Endodermal cell (in vitro differentiated cells): ENCODE results near the gene CBR3. TPM values are rescaled to one million over a fixed set of nuclear protein-coding genes. Genes with fewer than 3 reads are reported as not detected.
"Not testable (repeated sequence)": the region's sequence is repeated elsewhere in the genome, so short reads cannot be mapped to it uniquely, and the experiment has no call there.

Experiments
- DNase-seq: peaks from one replicate; pipeline ENCODE4 v3.0.0-alpha.2; 2017
- H3K27ac ChIP-seq: 2 replicates; pipeline ENCODE4 v1.5.1; 2013; ENCODE audit warnings: mild to moderate bottlenecking, low read depth, low read length, moderate library complexity
- H3K27me3 ChIP-seq: 2 replicates; pipeline ENCODE4 v1.6.1; 2013; ENCODE audit warnings: mild to moderate bottlenecking, low read length, moderate library complexity; ENCODE audit not compliant: insufficient read depth, control insufficient read depth, poor library complexity, severe bottlenecking
- H3K36me3 ChIP-seq: 2 replicates; pipeline ENCODE4 v1.7.0; 2013; ENCODE audit warnings: mild to moderate bottlenecking, low read length, moderate library complexity; ENCODE audit not compliant: control insufficient read depth, insufficient read depth
- H3K4me1 ChIP-seq: one replicate; pipeline ENCODE4 v1.7.0; 2013; ENCODE audit warnings: low read length; ENCODE audit not compliant: control insufficient read depth, insufficient read depth
- H3K4me3 ChIP-seq: 2 replicates; pipeline ENCODE4 v1.5.1; 2013; ENCODE audit warnings: mild to moderate bottlenecking, low read length, moderate library complexity
- H3K9ac ChIP-seq: 2 replicates; pipeline ENCODE4 v1.6.1; 2013; ENCODE audit warnings: mild to moderate bottlenecking, low read length, moderate library complexity; ENCODE audit not compliant: poor library complexity, severe bottlenecking; ENCODE audit errors: extremely low read depth
- H3K9me3 ChIP-seq: 2 replicates; pipeline ENCODE4 v1.6.1; 2013; ENCODE audit warnings: mild to moderate bottlenecking, low read length, moderate library complexity; ENCODE audit not compliant: control insufficient read depth
- H3K27ac Mint-ChIP-seq: 2 replicates; pipeline ENCODE4 v1.8.0; 2020; ENCODE audit warnings: mixed read lengths
- H3K27me3 Mint-ChIP-seq: 2 replicates; pipeline ENCODE4 v1.8.0; 2021; ENCODE audit warnings: mild to moderate bottlenecking, mixed read lengths; ENCODE audit not compliant: insufficient read depth
- H3K36me3 Mint-ChIP-seq: 2 replicates; pipeline ENCODE4 v1.8.0; 2020; ENCODE audit warnings: low read depth, mixed read lengths
- H3K4me1 Mint-ChIP-seq: 2 replicates; pipeline ENCODE4 v1.8.0; 2020; ENCODE audit warnings: mixed read lengths
- H3K4me3 Mint-ChIP-seq: 2 replicates; pipeline ENCODE4 v1.8.0; 2020; ENCODE audit warnings: mild to moderate bottlenecking, moderate library complexity, mixed read lengths
- H3K9me3 Mint-ChIP-seq: 2 replicates; pipeline ENCODE4 v1.8.0; 2020; ENCODE audit warnings: mild to moderate bottlenecking, mixed read lengths
- WGBS, 2 experiments: methylation state at CpG; one replicate each; pipeline versions ENCODE4 v1.1.5 to v1.1.7; 2013; ENCODE audit warnings: missing lambda C conversion rate in 2 of 2, mixed read lengths in 1 of 2; ENCODE audit not compliant: insufficient coverage in 1 of 2, insufficient read length in 1 of 2; 5-methylcytosine and 5-hydroxymethylcytosine counted together
- total RNA-seq, 2 donors: library from RNA; stranded (reverse); fragmentation: NEBNext Ultra II Directional in 1 of 2; extraction: Animal tissue kit (Norgen Biotek cat#: 25700) in 1 of 2; gene quantifications; 2 replicates in 1 of 2; 3 replicates in 1 of 2; pipeline ENCODE4 v1.2.1, GENCODE V29; 2021
- TF ChIP-seq, protein P1 (sequence below): fragments of 200-600 bp; sonication (generic); conservative IDR thresholded peaks from 2 replicates; pipeline ENCODE4 v1.5.0; 2021; ENCODE audit warnings: antibody characterized with exemption, mild to moderate bottlenecking

CBR3 gene
- total RNA-seq, 2 donors from 2014 or later, result not detected

DNA sequence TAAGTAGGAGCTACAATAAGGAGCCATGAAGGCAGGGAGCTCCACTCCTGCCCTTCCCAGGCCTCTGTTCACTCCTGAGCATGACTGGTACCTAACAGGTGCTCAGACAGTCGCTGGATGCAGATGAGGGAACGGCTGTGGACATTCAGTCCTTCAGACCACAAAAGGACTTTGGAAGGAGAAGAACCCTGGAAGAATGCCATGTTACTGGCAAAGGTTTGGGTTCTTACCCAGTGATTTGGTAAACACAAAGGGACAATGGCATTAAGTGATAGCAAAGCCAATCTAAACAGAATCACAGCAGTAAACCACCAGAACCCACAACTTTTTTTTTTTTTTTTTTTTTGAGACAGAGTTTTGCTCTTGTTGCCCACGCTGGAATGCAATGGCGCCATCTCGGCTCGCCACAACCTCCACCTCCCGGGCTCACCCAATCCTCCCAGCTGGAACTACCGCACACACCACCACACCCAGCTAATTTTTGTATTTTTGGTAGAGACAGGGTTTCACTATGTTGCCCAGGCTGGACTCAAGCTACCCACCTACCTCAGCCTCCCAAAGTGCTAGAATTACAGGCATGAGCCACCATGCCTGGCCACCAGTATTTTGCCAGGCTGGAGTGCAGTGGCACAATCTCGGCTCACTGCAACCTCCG is 7.5 kb upstream of the CBR3 start:
- Mint-ChIP-seq H3K4me1 (peaks cover 22% of the 10 kb centered on the region), H3K27me3 (peaks cover 18% of the 10 kb centered on the region)
- TF ChIP-seq, protein P1, sequence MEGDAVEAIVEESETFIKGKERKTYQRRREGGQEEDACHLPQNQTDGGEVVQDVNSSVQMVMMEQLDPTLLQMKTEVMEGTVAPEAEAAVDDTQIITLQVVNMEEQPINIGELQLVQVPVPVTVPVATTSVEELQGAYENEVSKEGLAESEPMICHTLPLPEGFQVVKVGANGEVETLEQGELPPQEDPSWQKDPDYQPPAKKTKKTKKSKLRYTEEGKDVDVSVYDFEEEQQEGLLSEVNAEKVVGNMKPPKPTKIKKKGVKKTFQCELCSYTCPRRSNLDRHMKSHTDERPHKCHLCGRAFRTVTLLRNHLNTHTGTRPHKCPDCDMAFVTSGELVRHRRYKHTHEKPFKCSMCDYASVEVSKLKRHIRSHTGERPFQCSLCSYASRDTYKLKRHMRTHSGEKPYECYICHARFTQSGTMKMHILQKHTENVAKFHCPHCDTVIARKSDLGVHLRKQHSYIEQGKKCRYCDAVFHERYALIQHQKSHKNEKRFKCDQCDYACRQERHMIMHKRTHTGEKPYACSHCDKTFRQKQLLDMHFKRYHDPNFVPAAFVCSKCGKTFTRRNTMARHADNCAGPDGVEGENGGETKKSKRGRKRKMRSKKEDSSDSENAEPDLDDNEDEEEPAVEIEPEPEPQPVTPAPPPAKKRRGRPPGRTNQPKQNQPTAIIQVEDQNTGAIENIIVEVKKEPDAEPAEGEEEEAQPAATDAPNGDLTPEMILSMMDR, result no peak

DNA sequence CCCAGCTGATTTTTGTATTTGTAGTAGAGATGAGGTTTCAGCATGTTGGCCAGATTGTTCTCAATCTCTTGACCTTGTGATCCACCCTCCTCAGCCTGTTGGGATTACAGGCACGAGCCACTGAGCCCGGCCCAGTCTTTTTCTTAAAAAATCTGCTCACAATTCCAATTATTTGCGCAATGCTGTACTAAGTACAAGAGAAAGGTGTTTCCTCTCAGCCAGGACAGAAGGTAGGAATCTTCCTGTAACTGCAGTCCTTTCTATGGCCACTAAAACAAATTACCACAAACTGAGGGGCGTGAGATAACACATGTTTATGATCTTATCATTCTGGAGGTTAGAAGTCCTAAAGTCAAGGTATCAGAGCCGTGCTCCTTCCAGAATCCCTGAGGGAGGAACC is 6.9 kb upstream of the CBR3 start:
- 89 to 98% methylated on average over 4 to 5 of the region's 5 CpGs for WGBS, 2 experiments
- Mint-ChIP-seq H3K4me3 (no peak overlapping the region), H3K36me3 (no peaks in the 10 kb centered on the region), H3K4me1 (peaks cover 22% of the 10 kb centered on the region), H3K27ac (no peak overlapping the region), H3K9me3 (no peaks in the 10 kb centered on the region), H3K27me3 (peaks cover 24% of the 10 kb centered on the region)
- H3K9me3 ChIP-seq, result no peaks in the 10 kb centered on the region
- H3K9ac ChIP-seq, result no peak overlapping the region
- peaks cover 18% of the 10 kb centered on the region for H3K27me3 ChIP-seq
- H3K4me3 ChIP-seq, result no peak overlapping the region
- no peaks in the 10 kb centered on the region for H3K36me3 ChIP-seq
- no peak overlapping the region for H3K27ac ChIP-seq
- H3K4me1 ChIP-seq, result no peaks in the 10 kb centered on the region
- TF ChIP-seq, protein P1, result peak; percentile 55
- peak; percentile 19 for DNase-seq

More for the DNA sequence above, 7.5 kb upstream of the CBR3 start:
- Mint-ChIP-seq H3K9me3 (no peaks in the 10 kb centered on the region), H3K36me3 (no peaks in the 10 kb centered on the region), H3K4me3 (no peak overlapping the region), H3K27ac (no peak overlapping the region)
- Histone ChIP-seq H3K36me3 (no peaks in the 10 kb centered on the region), H3K27ac (no peak overlapping the region), H3K4me1 (no peaks in the 10 kb centered on the region), H3K9me3 (no peaks in the 10 kb centered on the region), H3K27me3 (peaks cover 12% of the 10 kb centered on the region), H3K9ac (no peak overlapping the region), H3K4me3 (no peak overlapping the region)
- WGBS, 2 experiments, result 84 to 93% methylated on average over 3 to 10 of the region's 10 CpGs
- peak; percentile 7 for DNase-seq

DNA sequence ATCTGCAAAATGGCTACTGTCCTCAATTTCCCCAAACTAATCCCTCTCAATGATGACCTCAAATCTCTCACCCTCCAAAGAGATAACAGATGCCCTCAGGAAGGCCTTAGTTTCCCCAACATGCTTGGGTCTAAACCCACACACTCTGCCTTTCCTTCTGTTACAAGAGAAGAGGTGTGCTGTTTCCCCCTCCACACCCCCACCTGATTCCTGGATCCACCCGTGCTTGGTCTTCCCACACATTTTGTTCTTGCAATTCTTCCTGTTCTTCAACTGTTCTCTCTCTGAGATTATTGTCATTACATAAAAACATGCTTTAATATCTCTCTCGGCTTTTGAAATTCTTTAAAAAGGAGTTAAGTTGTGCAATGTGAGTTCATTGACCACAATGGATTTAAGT is 5.7 kb upstream of the CBR3 start:
- no peak overlapping the region for H3K9ac ChIP-seq
- H3K4me1 ChIP-seq, result no peaks in the 10 kb centered on the region
- H3K4me3 ChIP-seq, result no peak overlapping the region
- Mint-ChIP-seq H3K27ac (no peak overlapping the region), H3K36me3 (no peaks in the 10 kb centered on the region), H3K27me3 (peaks cover 34% of the 10 kb centered on the region), H3K4me1 (peaks cover 24% of the 10 kb centered on the region), H3K9me3 (no peaks in the 10 kb centered on the region), H3K4me3 (peak overlapping the region; percentile 58)
- no peaks in the 10 kb centered on the region for H3K36me3 ChIP-seq
- no peaks in the 10 kb centered on the region for H3K9me3 ChIP-seq
- 80 to 82% methylated on average over 1 to 2 of the region's 2 CpGs for WGBS, 2 experiments
- TF ChIP-seq, protein P1, result no peak
- peaks cover 29% of the 10 kb centered on the region for H3K27me3 ChIP-seq
- DNase-seq, result peak; percentile 17
- H3K27ac ChIP-seq, result no peak overlapping the region

DNA sequence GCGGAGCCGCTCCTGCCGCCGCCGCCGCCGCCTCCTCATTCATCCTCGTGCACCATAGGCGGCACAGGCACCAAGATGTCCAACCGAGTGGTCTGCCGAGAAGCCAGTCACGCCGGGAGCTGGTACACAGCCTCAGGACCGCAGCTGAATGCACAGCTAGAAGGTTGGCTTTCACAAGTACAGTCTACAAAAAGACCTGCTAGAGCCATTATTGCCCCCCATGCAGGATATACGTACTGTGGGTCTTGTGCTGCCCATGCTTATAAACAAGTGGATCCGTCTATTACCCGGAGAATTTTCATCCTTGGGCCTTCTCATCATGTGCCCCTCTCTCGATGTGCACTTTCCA is 4.5 kb upstream of the CBR3 start:
- H3K27me3 ChIP-seq, result peaks cover 41% of the 10 kb centered on the region
- H3K4me3 Mint-ChIP-seq, result peak overlapping the region; percentile 58
- not testable (repeated sequence) for H3K27ac Mint-ChIP-seq, H3K36me3 Mint-ChIP-seq, H3K9ac ChIP-seq, H3K27ac ChIP-seq, H3K4me3 ChIP-seq, H3K36me3 ChIP-seq, H3K4me1 ChIP-seq, H3K9me3 Mint-ChIP-seq, H3K9me3 ChIP-seq
- DNase-seq, result peak; percentile 35
- 13 to 33% methylated on average over 8 to 10 of the region's 18 CpGs for WGBS, 2 experiments
- H3K27me3 Mint-ChIP-seq, result peaks cover 46% of the 10 kb centered on the region
- peaks cover 29% of the 10 kb centered on the region for H3K4me1 Mint-ChIP-seq

DNA sequence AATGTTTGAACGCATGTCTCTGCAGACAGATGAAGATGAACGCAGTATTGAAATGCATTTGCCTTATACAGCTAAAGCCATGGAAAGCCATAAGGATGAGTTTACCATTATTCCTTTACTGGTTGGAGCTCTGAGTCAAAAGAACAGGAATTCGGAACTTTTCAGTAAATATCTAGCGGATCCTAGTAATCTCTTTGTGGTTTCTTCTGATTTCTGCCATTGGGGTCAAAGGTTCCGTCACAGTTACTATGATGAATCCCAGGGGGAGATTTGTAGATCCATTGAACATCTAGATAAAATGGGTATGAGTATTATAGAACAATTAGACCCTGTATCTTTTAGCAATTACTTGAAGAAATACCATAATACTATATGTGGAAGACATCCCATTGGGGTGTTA is 4.0 kb upstream of the CBR3 start:
- not testable (repeated sequence) for H3K36me3 ChIP-seq, H3K4me3 ChIP-seq, H3K9ac ChIP-seq, H3K9me3 Mint-ChIP-seq, H3K27ac ChIP-seq, H3K9me3 ChIP-seq, H3K27ac Mint-ChIP-seq, H3K36me3 Mint-ChIP-seq, H3K4me1 ChIP-seq, DNase-seq
- peak overlapping the region; percentile 58 for H3K4me3 Mint-ChIP-seq
- peaks cover 50% of the 10 kb centered on the region for H3K27me3 Mint-ChIP-seq
- peaks cover 31% of the 10 kb centered on the region for H3K4me1 Mint-ChIP-seq
- 91% methylated on average over 4 to 5 of the region's 5 CpGs for WGBS, 2 experiments
- H3K27me3 ChIP-seq, result peaks cover 45% of the 10 kb centered on the region
